ENCODE results near the gene MEP1A.

MEP1A gene

DNA sequence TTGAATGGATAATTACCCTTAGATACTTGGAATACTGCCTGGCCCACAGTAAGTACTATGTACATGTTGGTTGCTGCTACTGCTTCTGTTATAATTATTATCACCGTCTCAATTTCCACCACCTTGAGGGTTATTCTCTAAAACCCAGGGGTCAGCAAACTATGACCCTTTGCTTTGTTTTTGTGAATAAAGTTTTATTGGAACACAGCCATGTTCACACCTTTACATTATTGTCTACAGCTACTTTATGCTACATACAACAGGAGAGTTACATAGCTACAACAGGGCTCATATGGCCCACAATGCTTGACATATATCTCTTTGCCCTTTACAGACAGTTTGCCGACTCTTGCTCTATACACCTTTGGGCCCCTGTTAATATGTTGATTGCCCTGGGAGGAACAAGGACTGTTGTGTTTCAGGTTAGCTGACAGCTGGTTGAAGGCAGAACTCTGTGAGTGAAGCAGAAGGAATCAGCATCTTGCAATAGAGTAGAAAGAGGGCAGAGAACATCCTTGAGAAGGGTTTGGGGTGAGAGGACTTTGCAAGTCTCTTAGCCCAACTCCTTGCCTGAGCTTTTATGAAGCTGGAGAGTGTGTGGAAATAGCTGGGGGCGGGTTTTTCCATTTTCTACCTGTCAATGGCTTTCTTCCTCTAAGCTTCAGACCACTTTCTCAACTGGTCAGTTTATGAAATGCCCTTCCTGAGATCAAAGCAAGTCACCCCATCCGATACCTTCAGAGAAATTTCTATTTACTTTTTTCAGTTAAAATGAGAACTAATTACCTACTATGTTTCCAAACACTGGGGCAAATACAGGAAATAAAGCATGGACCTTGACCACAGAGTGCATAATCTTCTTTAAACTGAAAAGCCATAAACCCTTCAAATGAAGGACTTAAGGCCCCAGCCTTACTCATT is 3.5 kb upstream of the MEP1A start:
- no peak for TF ChIP-seq CTCF (IDR thresholded peaks at IDR 0.05; ENCODE audit: low read depth, low read length, missing control alignments)
- in situ Hi-C loops (cut with HindIII; ENCODE audit: low sequenced_read_pairs): no loop called here
- DNase-seq (ENCODE audit: low read depth): no peak
- H3K4me3 ChIP-seq (ENCODE audit: low read depth, low read length): no peak overlapping the region

DNA sequence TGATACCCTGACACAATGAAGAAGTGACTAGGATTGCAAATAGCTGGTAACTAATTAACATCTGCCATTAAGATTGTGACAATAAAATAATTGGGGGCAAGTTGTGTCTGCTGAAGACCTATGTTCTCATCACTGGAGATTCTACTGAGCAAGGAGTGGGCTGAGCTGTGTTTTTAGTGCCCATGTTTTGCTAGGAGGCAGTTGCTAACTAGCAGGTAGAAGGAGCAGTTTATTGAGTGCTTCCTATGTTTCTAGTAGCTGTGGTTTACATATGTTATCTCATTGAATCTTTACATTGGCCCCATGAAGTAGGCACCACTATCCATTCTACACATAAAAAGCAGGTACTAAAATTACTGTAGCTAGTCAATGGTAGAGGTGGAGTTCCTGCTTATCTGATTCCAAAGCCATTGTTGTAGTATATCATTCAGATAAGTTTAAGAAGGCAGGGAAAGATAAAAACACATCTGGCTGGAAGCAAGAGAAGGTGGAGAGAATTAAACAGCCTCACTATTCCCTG is 2.8 kb upstream of the MEP1A start:
- DNase-seq (ENCODE audit: low read depth): no peak
- no peak overlapping the region for H3K4me3 ChIP-seq (ENCODE audit: low read depth, low read length)
- in situ Hi-C loops (cut with HindIII; ENCODE audit: low sequenced_read_pairs): no loop called here
- TF ChIP-seq CTCF (IDR thresholded peaks at IDR 0.05; ENCODE audit: low read depth, low read length, missing control alignments): no peak

DNA sequence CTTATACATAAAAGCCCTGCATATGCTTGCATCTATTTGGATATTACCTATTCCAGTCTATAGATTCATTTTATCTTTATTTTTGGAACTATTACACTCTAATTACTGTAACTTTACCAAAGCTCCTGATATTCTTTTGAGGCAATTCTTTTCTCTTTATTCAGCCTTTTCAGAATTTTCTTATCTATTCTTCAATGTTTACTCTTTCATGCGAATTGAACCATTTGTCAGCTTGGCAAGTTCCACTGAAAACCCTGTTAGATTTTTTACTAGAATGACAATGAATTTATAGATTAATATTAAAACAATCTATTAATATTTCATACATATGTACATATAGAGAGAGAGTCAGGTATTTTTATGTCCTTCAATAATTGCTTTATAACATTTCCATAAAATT is 554 bp upstream of the MEP1A start:
- DNase-seq (ENCODE audit: low read depth): no peak
- no peak for TF ChIP-seq CTCF (IDR thresholded peaks at IDR 0.05; ENCODE audit: low read depth, low read length, missing control alignments)
- in situ Hi-C loops (cut with HindIII; ENCODE audit: low sequenced_read_pairs): no loop called here
- H3K4me3 ChIP-seq (ENCODE audit: low read depth, low read length): no peak overlapping the region

GRCh38 chr6:46794068-46794467 is 879 bp downstream of the MEP1A start:
- TF ChIP-seq CTCF (IDR thresholded peaks at IDR 0.05; ENCODE audit: low read depth, low read length, missing control alignments): no peak
- DNase-seq (ENCODE audit: low read depth): no peak
- no peak overlapping the region for H3K4me3 ChIP-seq (ENCODE audit: low read depth, low read length)
- in situ Hi-C loops (cut with HindIII; ENCODE audit: low sequenced_read_pairs): no loop called here

DNA sequence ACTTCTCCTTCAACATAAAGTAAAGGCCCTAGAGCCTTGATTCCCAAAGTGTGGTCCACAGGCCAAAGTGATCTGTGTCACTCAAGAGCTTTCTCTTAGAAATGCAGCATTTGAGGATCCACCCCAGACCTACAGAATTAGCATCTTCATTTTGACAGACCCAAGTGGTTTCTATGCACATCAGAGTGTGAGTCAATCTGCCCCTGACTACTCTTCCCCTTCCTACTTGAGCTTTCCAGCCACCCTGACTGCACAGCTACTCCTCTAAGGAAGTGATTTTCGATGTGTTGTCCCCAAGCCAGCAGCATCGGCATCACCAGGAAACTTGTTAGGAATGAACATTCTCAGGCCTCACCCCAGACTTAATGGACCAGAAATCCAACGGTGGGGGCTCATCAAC is 2.6 kb downstream of the MEP1A start:
- no peak overlapping the region for H3K4me3 ChIP-seq (ENCODE audit: low read depth, low read length)
- no peak for TF ChIP-seq CTCF (IDR thresholded peaks at IDR 0.05; ENCODE audit: low read depth, low read length, missing control alignments)
- no peak for DNase-seq (ENCODE audit: low read depth)
- in situ Hi-C loops (cut with HindIII; ENCODE audit: low sequenced_read_pairs): no loop called here

GRCh38 chr6:46796848-46797580 is 3.8 kb downstream of the MEP1A start:
- no peak overlapping the region for H3K4me3 ChIP-seq (ENCODE audit: low read depth, low read length)
- no peak for DNase-seq (ENCODE audit: low read depth)
- in situ Hi-C loops (cut with HindIII; ENCODE audit: low sequenced_read_pairs): no loop called here
- TF ChIP-seq CTCF (IDR thresholded peaks at IDR 0.05; ENCODE audit: low read depth, low read length, missing control alignments): no peak

Measured in astrocyte of the cerebellum (primary cell).